Fibroblast of skin of right biceps (primary cell): ENCODE measurements around the gene CDYL2.
A peak's percentile ranks its signal among the peaks of the same experiment; 100 is the strongest.
"Not testable (repeated sequence)": the region's sequence is repeated elsewhere in the genome, so short reads cannot be mapped to it uniquely, and the experiment has no call there.

ENCODE experiments used
- DNase-seq: peaks from one replicate; pipeline ENCODE4 v3.0.0-alpha.2; 2013

CDYL2 gene

GRCh38 chr16:80804526-80805383, at the start of gene CDYL2:
Gene CDYL2, minus strand, starts transcription at chr16:80804598. Its CDS starts 425 bp downstream, at chr16:80804173.
- DNase-seq = peak; percentile 64

DNA sequence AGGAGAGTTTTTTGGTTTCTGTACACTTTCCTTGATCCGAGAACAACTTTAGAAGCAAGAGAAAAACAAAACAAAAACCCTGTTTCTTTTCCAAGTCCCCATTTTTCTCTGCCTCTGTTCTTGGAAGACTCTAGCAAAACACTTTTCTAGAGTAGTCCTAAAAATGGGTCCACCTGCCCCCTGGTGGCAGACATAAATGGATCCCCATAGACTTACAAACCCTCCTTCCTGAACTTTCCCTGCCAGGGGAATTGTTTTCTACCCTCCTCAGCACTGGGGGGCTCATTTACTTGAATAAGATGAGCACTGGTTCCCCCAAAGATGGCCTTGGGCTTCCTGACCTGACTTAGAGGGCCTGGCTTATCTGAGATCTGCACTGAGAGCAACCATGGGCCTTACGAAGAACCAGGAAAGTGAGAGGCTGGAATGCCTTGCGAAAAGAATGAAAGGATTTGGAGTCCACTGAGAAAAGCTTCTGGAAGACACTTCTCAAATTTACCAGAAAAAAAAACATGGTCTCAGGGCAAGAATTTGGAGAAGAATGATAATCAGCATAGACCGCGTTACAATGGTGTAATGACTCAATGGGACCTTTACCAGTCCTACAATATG, 48.0 kb upstream of the CDYL2 start:
- peak; percentile 8 for DNase-seq

DNA sequence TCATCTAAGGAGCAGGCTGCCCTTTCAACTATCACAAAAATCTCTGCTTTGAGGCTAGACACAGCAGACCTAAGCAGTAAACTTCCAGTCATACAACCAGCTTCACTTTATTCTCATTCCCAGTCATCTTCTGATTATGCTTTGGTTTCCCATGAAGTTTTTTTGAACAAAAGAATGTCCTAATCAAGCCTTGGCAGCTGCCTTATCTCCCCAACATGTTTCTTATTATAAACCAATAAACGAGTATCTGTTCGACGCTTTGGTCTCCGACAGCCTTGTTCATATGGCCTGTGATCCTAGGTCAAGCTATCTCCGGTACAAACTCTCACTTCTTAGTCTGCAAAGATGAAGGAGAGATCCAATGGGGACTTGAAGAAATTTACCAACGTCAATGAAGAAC, 47.4 kb upstream of the CDYL2 start:
- no peak for DNase-seq

DNA sequence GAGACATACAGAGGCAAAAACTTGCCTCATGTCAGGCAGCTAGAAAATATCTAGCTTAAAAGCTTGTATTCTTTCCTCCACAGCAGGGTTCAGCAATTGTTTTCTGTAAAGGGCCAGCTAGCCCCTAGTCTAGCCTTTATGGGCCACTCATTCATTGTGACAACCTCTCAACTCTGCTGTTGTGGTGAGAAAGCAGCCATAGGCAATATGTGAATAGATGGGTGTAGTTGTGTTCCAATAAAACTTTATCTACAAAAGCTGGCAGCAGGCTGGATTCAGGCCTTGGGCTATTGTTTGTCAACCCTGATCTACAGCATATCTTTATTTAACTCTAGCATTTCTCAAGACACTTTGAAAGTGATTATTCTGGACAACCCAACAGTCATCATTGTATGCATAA, 46.4 kb upstream of the CDYL2 start:
- no peak for DNase-seq

- no peak for DNase-seq
Measured at GRCh38 chr16:80848862-80849261, 44.5 kb upstream of the CDYL2 start.

DNA sequence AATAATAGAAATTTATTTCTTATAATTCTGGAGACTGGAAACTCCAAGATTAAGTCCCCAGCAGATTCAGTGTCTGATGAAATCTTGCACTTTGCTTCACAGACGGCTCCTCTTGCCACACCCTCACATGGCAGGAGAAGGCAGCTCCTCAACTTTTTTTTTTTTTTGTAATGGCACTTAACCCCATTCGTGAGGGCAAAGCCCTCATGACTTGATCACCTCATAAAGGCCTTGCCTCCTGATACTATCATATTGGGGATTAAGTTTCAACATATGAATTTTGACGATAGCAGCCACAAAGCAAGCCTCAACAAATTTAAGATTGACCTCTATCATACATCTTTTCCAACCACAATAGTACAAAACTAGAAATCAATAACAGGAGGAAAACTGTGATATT, 42.3 kb upstream of the CDYL2 start:
- DNase-seq = no peak

- no peak for DNase-seq
Measured at GRCh38 chr16:80846275-80846674, 41.9 kb upstream of the CDYL2 start.

DNA sequence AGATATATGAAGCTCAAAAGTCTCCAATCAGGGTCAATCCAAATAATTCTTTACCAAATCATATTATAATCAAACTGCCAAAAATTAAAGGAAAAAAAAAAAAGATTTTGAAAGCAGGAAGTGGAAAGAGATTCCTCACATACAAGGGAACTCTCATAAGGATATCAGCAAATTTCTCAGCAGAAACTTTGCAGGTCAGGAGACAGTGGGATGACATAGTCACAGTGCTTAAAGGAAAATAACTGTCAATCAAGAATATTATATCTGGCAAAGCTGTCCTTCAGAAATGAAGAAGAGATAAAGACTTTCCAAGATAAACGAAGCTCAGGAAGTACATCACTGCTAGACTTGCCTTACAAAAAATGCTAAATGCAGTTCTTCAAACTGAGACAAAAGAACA, 40.0 kb upstream of the CDYL2 start:
- DNase-seq = no peak

GRCh38 chr16:80841231-80841630, 36.8 kb upstream of the CDYL2 start:
- no peak for DNase-seq

GRCh38 chr16:80837533-80838147, 33.2 kb upstream of the CDYL2 start:
- no peak for DNase-seq

DNA sequence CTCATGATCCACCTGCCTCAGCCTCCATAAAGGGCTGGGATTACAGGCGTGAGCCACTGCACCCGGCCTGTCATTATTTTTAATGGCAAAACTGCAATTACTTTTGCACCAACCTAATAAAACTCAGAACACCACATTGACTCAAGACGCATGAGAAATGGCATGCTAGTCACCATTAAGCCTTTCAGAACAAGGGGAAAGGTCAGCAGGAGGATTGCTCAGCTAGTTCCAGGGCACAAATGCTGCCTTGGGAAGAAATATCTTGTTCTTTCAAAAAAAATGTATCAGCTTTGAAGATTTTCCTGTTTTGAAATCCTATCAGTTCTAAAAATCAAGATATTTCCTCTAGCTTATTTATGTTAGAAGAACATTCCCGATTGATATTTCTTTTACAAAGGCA, 32.4 kb upstream of the CDYL2 start:
- no peak for DNase-seq

- no peak for DNase-seq
Measured at GRCh38 chr16:80836202-80836601, 31.8 kb upstream of the CDYL2 start.

- DNase-seq = no peak
Measured at GRCh38 chr16:80831039-80831438, 26.6 kb upstream of the CDYL2 start.

- no peak for DNase-seq
Measured at GRCh38 chr16:80828495-80828894, 24.1 kb upstream of the CDYL2 start.

DNA sequence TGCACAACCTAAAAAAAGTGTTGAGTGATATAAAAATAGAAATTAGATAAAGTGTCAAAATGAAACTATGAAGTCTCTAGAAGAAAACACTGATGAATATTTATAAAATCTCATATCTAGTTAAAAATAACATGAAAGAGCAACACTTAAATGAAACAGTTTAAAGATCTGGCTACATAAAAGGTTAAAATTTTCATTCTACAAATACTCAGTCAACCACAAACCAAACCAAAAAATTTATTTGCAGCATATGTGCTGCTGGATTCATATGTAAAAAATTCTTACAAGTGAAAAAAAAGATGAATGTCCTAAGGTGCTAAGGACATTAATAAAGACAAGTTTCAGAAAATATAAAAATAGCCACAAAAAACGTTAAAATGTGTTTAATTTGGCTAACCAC, 22.6 kb upstream of the CDYL2 start:
- no peak for DNase-seq

DNA sequence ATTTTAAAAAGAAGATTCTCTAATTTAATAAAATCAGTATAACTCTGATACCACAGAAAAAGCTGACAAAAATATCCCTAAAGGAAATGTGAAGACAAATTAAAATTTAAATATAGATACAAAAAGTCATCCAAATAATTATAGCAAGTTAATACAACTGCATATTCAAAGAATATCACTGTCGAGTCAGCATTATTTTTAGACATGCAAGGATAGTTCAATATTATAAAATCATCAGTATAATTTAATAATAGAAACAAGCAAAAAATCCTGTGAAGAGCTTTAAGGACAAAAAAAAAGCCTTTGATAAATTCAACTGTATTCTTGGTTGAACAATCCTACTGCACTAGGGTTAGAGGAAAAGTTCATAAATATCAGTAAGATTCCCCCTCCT, 21.0 kb upstream of the CDYL2 start:
- DNase-seq = no peak

DNA sequence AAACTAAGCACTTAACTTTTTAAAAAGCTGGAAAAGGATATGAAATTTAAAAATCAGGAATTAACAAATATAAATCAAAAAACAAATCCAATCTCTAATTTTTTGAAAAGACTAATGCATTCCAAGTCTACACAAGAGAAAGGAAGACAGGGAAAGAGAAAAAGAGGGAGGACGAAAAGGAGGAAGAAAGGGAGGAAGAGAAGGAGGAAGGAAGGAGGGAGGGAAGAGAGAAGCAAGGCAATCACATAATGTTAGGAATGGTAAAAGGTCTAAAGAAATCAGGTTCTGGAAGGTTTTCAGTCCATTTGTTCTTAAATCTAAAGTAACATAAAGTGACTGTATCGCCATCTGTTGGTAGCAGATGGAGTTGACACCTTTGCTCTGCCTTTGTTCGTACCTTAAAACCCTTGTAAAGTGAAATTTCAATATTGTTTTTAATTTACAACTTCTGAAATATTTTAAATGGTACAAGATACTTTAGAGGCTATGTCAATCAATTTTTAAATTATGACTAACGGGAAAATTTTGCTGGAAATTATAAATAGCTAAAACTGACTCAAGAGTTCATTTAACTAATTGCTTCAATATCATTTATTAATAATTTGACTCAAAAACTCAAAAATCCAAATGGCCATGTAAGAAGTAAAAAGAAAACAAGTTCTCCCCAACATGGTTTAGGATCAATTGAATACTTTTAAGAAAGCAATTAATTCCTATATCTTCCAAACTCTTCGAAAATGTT, 20.4 kb upstream of the CDYL2 start:
- DNase-seq = peak; percentile 47

- no peak for DNase-seq
Measured at GRCh38 chr16:80819988-80820387, 15.6 kb upstream of the CDYL2 start.

DNA sequence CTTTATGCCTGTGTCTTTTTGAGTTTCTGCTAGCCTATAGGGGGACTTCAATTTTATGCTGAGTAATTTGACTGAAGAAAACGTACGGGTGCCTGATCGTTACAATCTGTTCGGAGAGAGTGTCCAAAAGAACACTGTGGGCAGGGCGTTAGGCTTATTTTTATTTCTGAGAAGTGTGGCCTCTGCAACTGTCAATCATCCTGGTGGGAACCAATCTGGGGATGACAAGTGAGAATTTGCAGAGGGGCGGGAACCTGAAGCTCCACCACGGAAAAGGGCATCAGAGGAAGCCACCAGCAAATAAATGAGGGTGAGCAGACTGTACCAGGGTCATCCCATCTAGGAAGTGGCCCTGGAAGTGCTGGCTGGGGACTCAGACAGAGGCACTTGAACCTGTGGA, 12.0 kb upstream of the CDYL2 start:
- DNase-seq = no peak

DNA sequence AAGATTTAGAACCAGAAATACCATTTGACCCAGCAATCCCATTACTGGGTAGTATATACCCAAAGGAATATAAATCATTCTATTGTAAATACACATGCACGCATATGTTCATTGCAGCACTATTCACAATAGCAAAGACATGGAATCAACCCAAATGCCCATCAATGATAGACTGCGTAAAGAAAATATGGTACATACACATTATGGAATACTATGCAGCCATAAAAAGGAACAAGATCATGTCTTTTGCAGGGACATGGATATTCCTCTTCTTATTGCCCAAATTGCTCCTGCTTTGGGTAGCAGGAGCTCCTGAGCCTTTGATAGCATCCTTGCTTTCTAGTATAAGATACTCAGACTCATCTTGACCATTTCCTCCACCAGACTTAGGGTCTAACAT, 10.9 kb upstream of the CDYL2 start:
- not testable (repeated sequence) for DNase-seq

- no peak for DNase-seq
Measured at GRCh38 chr16:80812593-80812992, 8.2 kb upstream of the CDYL2 start.

GRCh38 chr16:80809366-80809765, 5.0 kb upstream of the CDYL2 start:
- no peak for DNase-seq

DNA sequence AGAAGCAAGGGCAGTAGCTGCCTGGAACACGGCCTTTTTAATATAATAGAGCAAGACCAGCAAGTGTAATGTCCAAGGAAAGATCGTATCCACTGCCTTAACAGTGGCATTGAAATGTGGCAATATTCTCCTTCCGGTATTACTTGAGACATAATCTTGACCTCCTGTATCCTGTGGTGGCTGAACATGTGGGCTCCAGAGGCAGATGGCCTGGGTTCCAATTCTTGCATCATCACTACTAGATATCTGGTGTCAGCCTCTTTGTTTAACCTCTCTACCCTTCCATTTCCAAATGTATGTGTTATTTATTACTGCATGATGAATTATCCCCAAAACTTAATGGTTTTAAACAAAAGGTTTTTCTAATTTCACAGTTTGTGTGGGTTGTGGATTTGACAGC, 3.5 kb upstream of the CDYL2 start:
- no peak for DNase-seq
